Activated T-helper 2 cell treated with anti-CD3 and anti-CD28 coated beads, Interferon-gamma antibody, Interleukin-2, Interleukin-4, amounts not matched to agents 10 μg/mL and 5 μg/mL and 100 μg/mL, durations not matched to agents 14 hours and 24 hours and 36 hours (primary cell): ENCODE data around the gene MCU. TPM values are rescaled to one million over a fixed set of nuclear protein-coding genes. Genes with fewer than 3 reads are reported as not detected.

Source experiments
- DNase-seq: peaks from one replicate; pipeline ENCODE4 v3.0.0; 2021; ENCODE audit warnings: low spot score
- H3K27ac Mint-ChIP-seq: one replicate; pipeline ENCODE4 v1.8.0; 2021; ENCODE audit warnings: mixed read lengths
- H3K27me3 Mint-ChIP-seq: one replicate; pipeline ENCODE4 v1.8.0; 2021; ENCODE audit warnings: low read depth, mixed read lengths
- H3K36me3 Mint-ChIP-seq: one replicate; pipeline ENCODE4 v1.8.0; 2021; ENCODE audit warnings: low read depth, mixed read lengths
- H3K4me1 Mint-ChIP-seq: one replicate; pipeline ENCODE4 v1.8.0; 2021; ENCODE audit warnings: low read depth, mixed read lengths
- H3K4me3 Mint-ChIP-seq: one replicate; pipeline ENCODE4 v1.8.0; 2021; ENCODE audit warnings: low read depth, mild to moderate bottlenecking, moderate library complexity, mixed read lengths
- H3K9me3 Mint-ChIP-seq: one replicate; pipeline ENCODE4 v1.8.0; 2021; ENCODE audit warnings: mixed read lengths
- intact Hi-C: fragments of 100-400 bp; cut with micrococcal nuclease; formaldehyde crosslinking; loops from one replicate; pipeline ENCODE4 v1.15.1; 2023
- total RNA-seq: library from RNA; stranded (reverse); gene quantifications from 2 replicates; pipeline ENCODE4 v1.2.3, GENCODE V29; 2022

Gene MCU
- total RNA-seq, 1 donor from 2014 or later, result 13.2 TPM

DNA sequence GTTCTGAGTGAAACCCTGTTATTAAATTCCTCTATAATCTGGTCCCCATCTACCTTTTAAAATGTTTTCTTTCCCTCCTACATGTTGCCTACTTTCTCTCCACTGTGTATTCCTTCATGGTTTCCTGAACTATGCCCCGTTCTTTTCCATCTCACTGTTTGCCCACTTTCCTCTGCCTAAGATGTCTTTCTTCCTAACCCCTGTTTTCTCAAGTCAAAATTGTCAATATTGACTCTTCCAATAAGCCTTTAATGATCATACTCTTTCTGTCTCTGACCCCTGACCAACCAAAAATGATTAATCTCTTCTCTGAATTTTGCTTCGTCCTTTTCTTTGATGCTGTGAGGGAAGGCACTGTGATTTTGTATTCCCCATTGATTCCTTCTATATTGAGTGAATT, 171.0 kb downstream of the MCU start:
- Mint-ChIP-seq H3K4me1 (no peaks in the 10 kb centered on the region), H3K4me3 (no peak overlapping the region), H3K27ac (no peak overlapping the region), H3K36me3 (no peaks in the 10 kb centered on the region), H3K27me3 (no peaks in the 10 kb centered on the region), H3K9me3 (no peaks in the 10 kb centered on the region)
- intact Hi-C loops, result no loop called here
- no peak for DNase-seq

DNA sequence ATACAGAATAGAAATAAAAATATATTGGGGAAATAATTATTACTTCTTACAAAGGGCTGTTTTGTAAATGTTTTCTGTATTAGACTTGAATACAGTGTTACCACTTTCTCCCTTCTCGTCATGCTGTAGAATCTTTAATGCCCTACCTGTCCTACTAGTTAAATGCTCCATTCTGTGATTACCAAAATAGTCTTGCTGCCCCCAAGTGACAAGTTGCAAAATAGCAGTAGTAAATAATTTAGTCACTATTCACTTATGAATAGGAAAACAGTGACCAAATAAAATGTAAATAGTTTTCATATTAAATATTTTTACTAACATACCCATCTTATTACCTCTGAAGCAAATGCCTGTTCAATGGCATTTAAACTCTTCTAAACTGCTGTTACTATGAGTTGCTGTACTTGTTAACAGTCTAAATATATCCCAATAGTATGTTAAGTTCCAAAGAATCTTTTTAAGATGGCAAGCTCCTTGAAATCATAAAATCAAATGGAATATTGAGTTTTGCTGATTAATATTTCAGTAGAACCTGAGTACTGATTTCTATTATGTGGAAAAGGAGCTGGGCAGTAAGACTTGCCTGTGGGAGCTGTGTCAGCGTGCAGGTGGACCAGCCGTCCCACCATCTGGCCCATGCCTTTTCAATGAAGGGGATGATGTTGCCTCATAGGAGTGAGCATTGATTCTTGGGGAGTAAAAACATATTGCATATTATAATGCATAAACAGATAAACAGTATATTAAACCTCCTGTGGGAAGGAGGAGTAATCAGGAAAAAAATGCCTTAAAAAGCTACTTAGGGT, 183.5 kb downstream of the MCU start:
- H3K36me3 Mint-ChIP-seq, result peaks cover 3% of the 10 kb centered on the region
- DNase-seq, result no peak
- intact Hi-C loops, result loop anchor here (1.0 kb wide), 1 partner anchor 511 kb away; no protein-coding TSS in a partner anchor

DNA sequence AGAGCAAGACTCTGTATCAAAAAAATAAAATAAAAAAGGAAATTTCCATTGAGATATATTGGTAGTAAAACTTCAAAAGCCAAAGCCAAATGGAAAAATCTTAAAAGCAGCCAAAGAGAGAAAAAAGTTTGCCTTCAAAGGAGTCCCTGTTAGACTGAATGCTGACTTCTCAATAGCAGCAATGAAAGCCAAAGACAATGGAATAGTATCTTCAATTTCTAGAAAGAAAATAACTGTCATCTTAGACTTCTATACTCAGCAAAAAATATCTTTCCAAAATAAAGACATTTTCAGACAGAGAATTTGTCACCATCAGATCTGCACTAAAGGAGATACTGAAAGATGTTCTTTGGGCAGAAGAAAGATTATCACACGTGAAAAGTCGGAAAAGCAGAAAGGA, 187.3 kb downstream of the MCU start:
- Mint-ChIP-seq H3K27ac (no peak overlapping the region), H3K36me3 (peaks cover 3% of the 10 kb centered on the region), H3K27me3 (no peaks in the 10 kb centered on the region), H3K4me3 (no peak overlapping the region), H3K9me3 (peaks cover 4% of the 10 kb centered on the region), H3K4me1 (no peaks in the 10 kb centered on the region)
- intact Hi-C loops, result no loop called here
- no peak for DNase-seq

More for the DNA sequence above, 183.5 kb downstream of the MCU start:
- no peak overlapping the region for H3K4me3 Mint-ChIP-seq
- H3K4me1 Mint-ChIP-seq, result no peaks in the 10 kb centered on the region
- no peaks in the 10 kb centered on the region for H3K9me3 Mint-ChIP-seq
- no peak overlapping the region for H3K27ac Mint-ChIP-seq
- no peaks in the 10 kb centered on the region for H3K27me3 Mint-ChIP-seq

DNA sequence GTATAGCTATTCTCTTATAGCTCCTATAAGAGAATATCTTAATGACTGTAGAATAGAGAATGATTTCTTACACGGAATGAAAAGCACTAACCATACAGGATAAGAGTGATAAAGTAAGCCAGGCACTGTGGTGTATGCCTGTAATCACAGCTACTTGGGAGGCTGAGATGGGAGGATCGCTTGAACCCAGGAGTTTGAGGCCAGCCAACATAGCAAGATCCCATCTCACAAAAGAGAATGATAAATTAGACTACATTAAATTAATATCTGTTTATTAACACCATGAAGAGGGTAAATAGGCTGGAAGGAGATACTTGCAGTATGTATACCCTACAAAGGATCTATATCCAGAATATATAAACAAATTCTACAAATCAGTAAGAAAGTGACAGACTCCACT, 189.3 kb downstream of the MCU start:
- Mint-ChIP-seq H3K4me1 (no peaks in the 10 kb centered on the region), H3K4me3 (no peak overlapping the region), H3K27me3 (no peaks in the 10 kb centered on the region), H3K9me3 (peaks cover 4% of the 10 kb centered on the region), H3K27ac (no peak overlapping the region), H3K36me3 (peaks cover 6% of the 10 kb centered on the region)
- DNase-seq, result no peak
- intact Hi-C loops, result no loop called here

DNA sequence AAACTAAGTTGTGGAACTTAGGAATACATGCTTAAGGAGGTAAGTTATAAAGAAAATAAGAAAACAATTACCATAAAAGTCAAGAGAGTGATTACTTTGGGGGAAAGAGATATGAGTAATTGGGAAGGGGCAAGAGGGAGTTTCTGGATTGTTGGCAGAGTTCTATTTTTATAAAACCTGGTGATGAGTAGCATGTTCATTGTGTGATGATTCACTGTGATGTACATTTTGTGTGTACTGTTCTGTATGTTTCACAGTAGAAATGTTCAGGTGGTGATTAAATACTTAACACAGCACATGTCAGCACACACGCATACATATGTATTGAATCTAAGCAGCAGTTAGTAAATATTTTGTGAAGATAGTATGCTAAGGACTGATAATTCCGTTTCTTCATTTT, 191.9 kb downstream of the MCU start:
- Mint-ChIP-seq H3K4me3 (no peak overlapping the region), H3K27me3 (no peaks in the 10 kb centered on the region), H3K4me1 (peaks cover 8% of the 10 kb centered on the region), H3K36me3 (peaks cover 16% of the 10 kb centered on the region), H3K27ac (no peak overlapping the region), H3K9me3 (peaks cover 4% of the 10 kb centered on the region)
- intact Hi-C loops, result no loop called here
- DNase-seq, result no peak

DNA sequence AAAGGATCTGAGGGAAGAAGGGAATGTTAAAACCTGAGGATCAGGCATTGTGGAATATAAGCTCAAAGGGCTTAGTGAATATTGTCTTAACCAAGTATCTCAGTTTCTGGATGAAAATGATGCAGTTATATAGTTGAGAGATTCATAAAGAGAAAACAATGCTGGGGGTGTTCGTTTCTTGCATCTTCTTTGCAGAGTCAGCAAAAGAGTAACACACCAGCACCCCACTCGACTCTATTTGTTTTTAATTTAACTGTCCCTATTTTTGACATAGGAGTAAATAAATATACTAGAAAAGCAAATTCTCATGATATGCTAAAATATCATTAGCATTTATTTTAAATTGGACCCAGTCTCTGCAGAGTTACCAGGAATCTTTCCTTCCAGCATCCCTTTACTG, 194.0 kb downstream of the MCU start:
- no peak overlapping the region for H3K27ac Mint-ChIP-seq
- H3K4me3 Mint-ChIP-seq, result no peak overlapping the region
- H3K4me1 Mint-ChIP-seq, result peaks cover 8% of the 10 kb centered on the region
- peaks cover 16% of the 10 kb centered on the region for H3K36me3 Mint-ChIP-seq
- no peak for DNase-seq
- H3K27me3 Mint-ChIP-seq, result no peaks in the 10 kb centered on the region
- H3K9me3 Mint-ChIP-seq, result peaks cover 4% of the 10 kb centered on the region
- intact Hi-C loops, result no loop called here

DNA sequence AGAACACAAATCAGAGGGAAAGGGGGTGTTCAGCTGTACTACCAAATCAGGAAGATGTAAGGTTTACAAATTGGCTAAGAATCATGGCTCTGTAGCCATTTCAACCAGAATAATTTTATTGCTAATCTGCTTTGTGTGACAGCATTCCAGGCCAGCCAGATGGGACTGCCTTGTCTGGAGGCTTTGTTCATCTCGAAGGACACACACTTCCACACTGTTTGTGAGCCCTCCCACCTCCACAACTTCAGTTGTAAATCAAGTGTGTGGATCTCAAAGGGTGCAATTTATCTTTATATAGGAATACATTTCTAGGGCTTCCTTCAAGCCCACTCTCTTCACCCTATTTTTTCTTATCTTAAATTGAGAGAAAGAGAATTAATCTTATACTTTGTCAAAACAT, 194.7 kb downstream of the MCU start:
- intact Hi-C loops, result no loop called here

DNA sequence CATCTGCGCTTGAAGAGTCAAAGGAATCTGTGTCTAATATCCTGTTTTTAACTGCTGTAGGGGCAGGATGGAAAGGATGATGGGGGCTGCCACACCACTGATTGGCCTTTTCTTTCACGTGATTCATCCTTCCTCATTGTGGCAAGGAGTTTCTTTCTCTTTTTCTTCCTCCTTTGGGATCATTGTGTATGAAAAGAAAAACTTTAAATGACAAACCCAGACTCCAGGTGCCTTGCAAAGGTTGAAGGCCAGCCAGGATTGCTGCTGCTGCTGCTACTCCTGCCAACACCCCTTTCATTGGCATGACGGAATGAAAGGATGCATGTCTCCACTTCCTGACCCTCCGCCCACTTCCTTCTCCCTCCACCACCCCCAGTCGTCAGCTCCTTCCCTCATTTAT, 195.1 kb downstream of the MCU start:
- DNase-seq, result no peak
- Mint-ChIP-seq H3K4me1 (peaks cover 8% of the 10 kb centered on the region), H3K36me3 (peaks cover 16% of the 10 kb centered on the region), H3K4me3 (no peak overlapping the region), H3K9me3 (peaks cover 4% of the 10 kb centered on the region), H3K27ac (peak overlapping the region; percentile 44), H3K27me3 (no peaks in the 10 kb centered on the region)
- intact Hi-C loops, result no loop called here

More for the DNA sequence above, 194.7 kb downstream of the MCU start:
- peaks cover 8% of the 10 kb centered on the region for H3K4me1 Mint-ChIP-seq
- DNase-seq, result no peak
- H3K27ac Mint-ChIP-seq, result no peak overlapping the region
- H3K27me3 Mint-ChIP-seq, result no peaks in the 10 kb centered on the region
- H3K4me3 Mint-ChIP-seq, result no peak overlapping the region
- peaks cover 4% of the 10 kb centered on the region for H3K9me3 Mint-ChIP-seq
- H3K36me3 Mint-ChIP-seq, result peaks cover 16% of the 10 kb centered on the region

DNA sequence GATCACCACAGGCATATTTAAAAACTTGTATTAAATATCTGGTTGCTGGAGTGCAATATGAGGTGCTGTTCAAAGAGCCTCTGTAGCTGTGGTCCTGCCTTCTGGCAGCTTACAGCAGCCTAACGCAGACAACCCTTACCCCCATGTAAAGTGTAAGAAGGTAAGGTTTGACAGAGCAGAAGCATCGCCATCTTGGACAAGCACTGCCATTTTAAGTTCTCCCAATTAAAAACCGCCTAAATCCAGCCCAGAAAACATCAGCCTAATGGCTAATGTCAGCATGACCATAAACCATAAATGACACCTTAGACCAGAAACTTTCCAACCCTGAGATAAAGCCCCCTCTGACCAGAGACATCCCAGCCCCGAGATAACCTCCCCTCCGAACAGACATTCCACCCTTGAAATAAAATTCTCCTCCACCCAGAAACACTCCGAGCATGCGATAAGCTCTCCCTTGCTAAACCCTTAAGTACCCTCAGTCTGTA, 196.3 kb downstream of the MCU start:
- no peak overlapping the region for H3K27ac Mint-ChIP-seq
- peaks cover 16% of the 10 kb centered on the region for H3K36me3 Mint-ChIP-seq
- H3K4me1 Mint-ChIP-seq, result peaks cover 8% of the 10 kb centered on the region
- DNase-seq, result no peak
- no peaks in the 10 kb centered on the region for H3K9me3 Mint-ChIP-seq
- H3K27me3 Mint-ChIP-seq, result no peaks in the 10 kb centered on the region
- intact Hi-C loops, result no loop called here
- H3K4me3 Mint-ChIP-seq, result no peak overlapping the region

DNA sequence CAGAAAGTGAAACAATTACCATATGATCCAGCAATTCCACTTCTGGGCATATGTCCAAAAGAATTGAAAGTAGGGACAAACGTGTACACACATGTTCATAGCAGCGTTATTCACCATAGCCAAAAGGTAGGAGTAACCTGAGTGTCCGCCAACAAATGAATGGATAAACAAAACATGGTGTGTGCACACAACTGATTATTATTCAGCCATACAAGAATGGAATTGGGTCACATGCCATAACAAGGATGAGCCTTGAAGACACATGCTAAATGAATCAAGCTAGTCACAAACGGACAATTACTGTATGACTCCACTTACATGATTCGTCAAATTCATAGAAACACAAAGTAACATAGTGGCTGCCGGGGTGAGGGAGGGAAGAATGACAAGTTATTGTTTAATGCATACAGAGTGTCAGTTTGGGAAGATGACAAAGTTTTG, 197.5 kb downstream of the MCU start:
- no peak overlapping the region for H3K4me3 Mint-ChIP-seq
- no peak overlapping the region for H3K27ac Mint-ChIP-seq
- intact Hi-C loops, result no loop called here
- H3K9me3 Mint-ChIP-seq, result no peaks in the 10 kb centered on the region
- peaks cover 2% of the 10 kb centered on the region for H3K27me3 Mint-ChIP-seq
- DNase-seq, result no peak
- peaks cover 16% of the 10 kb centered on the region for H3K36me3 Mint-ChIP-seq
- peaks cover 8% of the 10 kb centered on the region for H3K4me1 Mint-ChIP-seq

DNA sequence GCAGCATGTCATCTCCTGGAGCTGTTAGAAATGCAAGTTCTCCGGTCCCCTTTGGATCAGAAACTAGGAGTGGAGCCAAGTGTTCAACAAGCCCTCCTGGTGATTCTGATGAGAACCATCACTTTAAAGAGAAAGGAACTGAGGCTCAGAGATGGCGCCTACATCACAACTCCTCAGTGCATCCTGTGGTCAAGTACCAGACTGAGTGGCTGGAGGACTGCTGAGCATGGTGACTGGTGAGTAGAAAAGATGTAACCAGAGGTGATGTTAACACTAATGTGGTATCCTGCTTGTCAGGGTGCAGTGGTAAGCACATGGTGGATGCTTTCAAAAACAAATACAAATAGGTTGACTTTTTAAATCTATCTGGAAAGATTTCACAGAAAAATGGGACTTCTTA, 198.1 kb downstream of the MCU start:
- Mint-ChIP-seq H3K27me3 (peaks cover 5% of the 10 kb centered on the region), H3K4me1 (peaks cover 8% of the 10 kb centered on the region), H3K9me3 (no peaks in the 10 kb centered on the region), H3K27ac (no peak overlapping the region), H3K36me3 (peaks cover 16% of the 10 kb centered on the region), H3K4me3 (no peak overlapping the region)
- intact Hi-C loops, result no loop called here
- DNase-seq, result no peak

DNA sequence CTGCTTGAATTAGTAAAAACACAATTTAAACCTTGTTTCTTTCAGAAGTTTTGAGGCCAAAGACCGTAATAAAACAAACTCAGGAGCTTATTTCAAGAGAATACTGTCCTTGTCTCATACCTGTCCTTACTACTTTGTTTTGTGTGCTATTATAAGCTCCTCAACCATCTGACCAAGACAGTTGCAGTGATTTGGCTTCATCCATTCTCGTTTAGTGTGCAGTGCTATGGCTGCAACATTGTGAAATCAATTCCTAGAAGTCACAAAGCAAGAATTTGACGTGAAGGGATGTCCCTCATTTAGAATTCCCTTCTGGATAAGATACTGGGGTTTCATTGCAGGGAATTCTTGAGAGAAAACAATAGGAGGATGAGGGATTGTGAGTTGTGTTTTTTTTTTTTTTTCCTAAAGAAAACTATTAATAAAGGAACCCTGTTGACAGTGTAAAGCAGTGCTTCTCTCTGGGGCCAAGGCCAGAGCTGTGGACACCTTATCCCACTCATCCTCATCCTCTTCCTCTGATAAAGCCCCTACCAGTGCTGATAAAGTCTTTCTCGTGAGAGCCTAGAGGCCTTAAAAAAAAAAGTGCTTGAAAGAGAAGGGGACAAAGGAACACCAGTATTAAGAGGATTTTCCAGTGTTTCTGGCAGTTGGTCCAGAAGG, 201.3 kb downstream of the MCU start, which contains the start of gene OIT3:
Gene OIT3 (plus strand): TSS at position 604 of the 663 bp plus-strand sequence. CDS start 60 bp downstream, outside the sequence.
- Mint-ChIP-seq H3K27ac (no peak within 1 kb of the TSS), H3K9me3 (no peaks in the 10 kb centered on the region), H3K4me1 (no peaks in the 10 kb centered on the region), H3K36me3 (peaks cover 4% of the 10 kb centered on the region), H3K27me3 (peaks cover 8% of the 10 kb centered on the region), H3K4me3 (no peak within 1 kb of the TSS)
- no peak for DNase-seq
- intact Hi-C loops, result no loop called here

DNA sequence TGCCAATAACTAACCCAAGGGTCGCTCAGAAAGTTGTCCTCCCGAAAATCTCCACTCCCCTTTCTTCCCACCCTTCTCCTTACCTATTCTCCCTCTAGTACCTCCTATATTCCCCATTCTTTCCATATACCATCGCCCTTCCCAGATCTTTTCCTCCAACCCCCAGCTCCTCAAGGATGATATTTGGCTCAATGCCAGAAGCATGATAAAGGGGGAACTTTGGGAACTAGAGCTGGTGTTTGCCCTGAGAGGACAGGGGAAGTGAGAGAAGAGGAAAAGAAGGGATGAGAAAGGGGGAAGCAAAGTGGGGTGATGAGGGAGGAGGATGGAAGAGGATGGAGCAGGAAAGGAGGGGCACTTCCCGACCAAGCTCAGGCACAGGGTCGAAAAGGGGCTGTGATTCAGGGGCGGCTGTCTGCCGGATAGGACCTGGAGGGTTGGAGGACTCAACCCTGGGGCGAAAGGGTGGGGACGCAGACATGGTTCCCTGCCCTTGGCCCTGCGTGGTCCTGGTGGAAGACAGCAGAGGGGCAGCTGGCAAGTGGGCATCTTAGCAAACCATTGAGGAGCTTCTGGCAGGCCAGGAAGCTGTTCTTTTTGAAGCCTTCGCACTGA, 203.4 kb downstream of the MCU start:
- H3K27ac Mint-ChIP-seq, result no peak overlapping the region
- peaks cover 8% of the 10 kb centered on the region for H3K27me3 Mint-ChIP-seq
- no peaks in the 10 kb centered on the region for H3K4me1 Mint-ChIP-seq
- no peak for DNase-seq
- no peaks in the 10 kb centered on the region for H3K9me3 Mint-ChIP-seq
- intact Hi-C loops, result no loop called here
- no peaks in the 10 kb centered on the region for H3K36me3 Mint-ChIP-seq
- H3K4me3 Mint-ChIP-seq, result no peak overlapping the region
